Mesothelial cell of epicardium (in vitro differentiated cells): ENCODE results near the gene GVQW3. TPM values are rescaled to one million over a fixed set of nuclear protein-coding genes. Genes with fewer than 3 reads are reported as not detected.
A peak's percentile ranks its signal among the peaks of the same experiment; 100 is the strongest.

ENCODE experiments used
- DNase-seq, 2 experiments: peaks; one replicate each; pipeline ENCODE4 v3.0.0; 2021; ENCODE audit warnings: low spot score in 2 of 2; ENCODE audit not compliant: unreplicated experiment in 2 of 2
- H3K27ac Mint-ChIP-seq: 2 replicates; pipeline ENCODE4 v1.8.0; 2021; ENCODE audit warnings: mixed read lengths
- H3K27me3 Mint-ChIP-seq: 2 replicates; pipeline ENCODE4 v1.8.0; 2021; ENCODE audit warnings: low read depth, mixed read lengths
- H3K36me3 Mint-ChIP-seq: 2 replicates; pipeline ENCODE4 v1.8.0; 2021; ENCODE audit warnings: mixed read lengths
- H3K4me1 Mint-ChIP-seq: 2 replicates; pipeline ENCODE4 v1.8.0; 2021; ENCODE audit warnings: mixed read lengths
- H3K4me3 Mint-ChIP-seq: 2 replicates; pipeline ENCODE4 v1.8.0; 2021; ENCODE audit warnings: mild to moderate bottlenecking, moderate library complexity, mixed read lengths
- H3K9me3 Mint-ChIP-seq: 2 replicates; pipeline ENCODE4 v1.8.0; 2021; ENCODE audit warnings: mixed read lengths
- CTCF ChIP-seq: fragments of 200-600 bp; sonication (generic); IDR thresholded peaks from one replicate; pipeline ENCODE4 v1.5.0; 2021; ENCODE audit warnings: antibody characterized with exemption; ENCODE audit not compliant: unreplicated experiment
- total RNA-seq: library from RNA; stranded (reverse); gene quantifications from 3 replicates; pipeline ENCODE4 v1.2.1, GENCODE V29; 2021

The GVQW3 gene
- total RNA-seq = 10.0 to 11.4 TPM (median 11.2 TPM) in 3 replicates

- peaks cover 35% of the 10 kb centered on the region for H3K4me1 Mint-ChIP-seq
- peaks cover 1% of the 10 kb centered on the region for H3K36me3 Mint-ChIP-seq
- no peaks in the 10 kb centered on the region for H3K9me3 Mint-ChIP-seq
- H3K27ac Mint-ChIP-seq = peak within 1 kb of the TSS; percentile 95
- peak within 1 kb of the TSS; percentile 92 for H3K4me3 Mint-ChIP-seq
- TF ChIP-seq CTCF = no peak
- H3K27me3 Mint-ChIP-seq = no peaks in the 10 kb centered on the region
- peak; percentile 97 to 99 for DNase-seq
Observed at GRCh38 chr11:76380977-76381719, at the start of gene GVQW3, which contains the start of gene THAP12. Gene GVQW3 (plus strand): TSS chr11:76381323. CDS start chr11:76381829, 506 bp downstream. Gene THAP12 (minus strand): TSS chr11:76381132. CDS start chr11:76380836, 296 bp downstream.

- no peak for TF ChIP-seq CTCF
- no peaks in the 10 kb centered on the region for H3K27me3 Mint-ChIP-seq
- H3K4me3 Mint-ChIP-seq = no peak overlapping the region
- H3K9me3 Mint-ChIP-seq = peaks cover 24% of the 10 kb centered on the region
- H3K36me3 Mint-ChIP-seq = peaks cover 9% of the 10 kb centered on the region
- H3K4me1 Mint-ChIP-seq = peaks cover 8% of the 10 kb centered on the region
- H3K27ac Mint-ChIP-seq = no peak overlapping the region
- DNase-seq = no peak
Observed at GRCh38 chr11:76334826-76335389, 46.2 kb upstream of the GVQW3 start.

GRCh38 chr11:76335842-76336241 lies 45.3 kb upstream of the GVQW3 start:
- DNase-seq = no peak
- H3K27me3 Mint-ChIP-seq = no peaks in the 10 kb centered on the region
- no peaks in the 10 kb centered on the region for H3K4me1 Mint-ChIP-seq
- H3K4me3 Mint-ChIP-seq = no peak overlapping the region
- peaks cover 9% of the 10 kb centered on the region for H3K36me3 Mint-ChIP-seq
- H3K9me3 Mint-ChIP-seq = peaks cover 24% of the 10 kb centered on the region
- H3K27ac Mint-ChIP-seq = no peak overlapping the region
- no peak for TF ChIP-seq CTCF

GRCh38 chr11:76336597-76336996 lies 44.5 kb upstream of the GVQW3 start:
- H3K36me3 Mint-ChIP-seq = peaks cover 9% of the 10 kb centered on the region
- H3K27ac Mint-ChIP-seq = no peak overlapping the region
- no peak for TF ChIP-seq CTCF
- no peak for DNase-seq
- H3K4me3 Mint-ChIP-seq = no peak overlapping the region
- H3K27me3 Mint-ChIP-seq = no peaks in the 10 kb centered on the region
- H3K4me1 Mint-ChIP-seq = no peaks in the 10 kb centered on the region
- peaks cover 24% of the 10 kb centered on the region for H3K9me3 Mint-ChIP-seq

- H3K27me3 Mint-ChIP-seq = no peaks in the 10 kb centered on the region
- H3K4me1 Mint-ChIP-seq = no peaks in the 10 kb centered on the region
- peaks cover 9% of the 10 kb centered on the region for H3K36me3 Mint-ChIP-seq
- H3K9me3 Mint-ChIP-seq = peaks cover 24% of the 10 kb centered on the region
- H3K4me3 Mint-ChIP-seq = no peak overlapping the region
- no peak for TF ChIP-seq CTCF
- no peak for DNase-seq
- no peak overlapping the region for H3K27ac Mint-ChIP-seq
Observed at GRCh38 chr11:76337469-76337868, 43.7 kb upstream of the GVQW3 start.
